Heart left ventricle (tissue), 16 donors: ENCODE measurements around the gene PCDHGA1. TPM values are rescaled to one million over a fixed set of nuclear protein-coding genes. Genes with fewer than 3 reads are reported as not detected.

Source experiments
- ATAC-seq, 4 donors: fragments of 200-7000 bp; cut with Tn5 transposase; one replicate each; pipeline ENCODE4 v1.9.1; 2020 to 2022; ENCODE audit warnings: moderate library complexity in 4 of 4, mild to moderate bottlenecking in 3 of 4, moderate number of reproducible peaks in 1 of 4
- DNase-seq, 5 donors: peaks; one replicate each; pipeline ENCODE4 v3.0.0-alpha.2; 2020
- H3K27ac ChIP-seq, 12 donors: fragments of 200-600 bp; sonication (generic) in 4 of 12; one replicate each; pipeline versions ENCODE4 v1.5.0 to v1.8.0; 2016 to 2022; ENCODE audit warnings: mild to moderate bottlenecking in 2 of 12
- H3K27me3 ChIP-seq, 9 donors: fragments of 200-600 bp; sonication (generic) in 2 of 9; one replicate each; pipeline versions ENCODE4 v1.5.1 to v1.8.0; 2016 to 2022; ENCODE audit warnings: mild to moderate bottlenecking in 3 of 9
- H3K36me3 ChIP-seq, 9 donors: fragments of 200-600 bp; sonication (generic) in 2 of 9; one replicate each; pipeline versions ENCODE4 v1.5.0 to v1.8.0; 2018 to 2022; ENCODE audit warnings: mild to moderate bottlenecking in 2 of 9
- H3K4me1 ChIP-seq, 12 donors: fragments of 200-600 bp; sonication (generic) in 4 of 12; one replicate each; pipeline versions ENCODE4 v1.5.0 to v1.8.0; 2016 to 2022; ENCODE audit warnings: mild to moderate bottlenecking in 3 of 12
- H3K4me3 ChIP-seq, 12 donors: fragments of 200-600 bp; sonication (generic) in 4 of 12; one replicate each; pipeline versions ENCODE4 v1.5.0 to v1.8.0; 2017 to 2022; ENCODE audit warnings: mild to moderate bottlenecking in 9 of 12, moderate library complexity in 4 of 12
- H3K9me3 ChIP-seq, 12 donors: fragments of 200-600 bp; sonication (generic) in 4 of 12; one replicate each; pipeline versions ENCODE4 v1.5.0 to v1.8.0; 2016 to 2022; ENCODE audit warnings: mild to moderate bottlenecking in 1 of 12
- CTCF ChIP-seq, 12 donors: fragments of 200-600 bp; sonication (generic) in 4 of 12; IDR thresholded peaks; one replicate each; pipeline versions ENCODE4 v1.5.0 to v1.8.0; 2018 to 2022; ENCODE audit warnings: antibody characterized with exemption in 12 of 12, mild to moderate bottlenecking in 5 of 12
- POLR2A ChIP-seq, 2 donors: fragments of 450-650 bp; IDR thresholded peaks; one replicate each; pipeline ENCODE4 v1.6.1; 2017; ENCODE audit warnings: antibody characterized with exemption in 2 of 2, mild to moderate bottlenecking in 2 of 2, moderate library complexity in 2 of 2
- WGBS, 4 donors: extraction: QIAGEN DNeasy Blood & Tissue Kit in 2 of 4; methylation state at CpG; one replicate each; pipeline versions ENCODE4 v1.1.5 to v1.1.7; 2013 to 2018; 5-methylcytosine and 5-hydroxymethylcytosine counted together
- intact Hi-C, 10 donors: fragments of 100-400 bp; cut with DNase I; formaldehyde crosslinking; loops; one replicate each; pipeline versions ENCODE4 v1.11.1 to v1.14.2; 2022
- polyA plus RNA-seq, 2 donors: library from polyadenylated mRNA; stranded (reverse); fragments of 200-250 nt; gene quantifications; one replicate each; pipeline ENCODE4 v1.2.3, GENCODE V29; 2013
- total RNA-seq, 9 donors: library from RNA; depleted of rRNA in 2 of 9; stranded (reverse); fragments of >200 nt in 2 of 9; fragmentation: NEBNext Ultra II Directional in 3 of 9; extraction: Animal tissue kit (Norgen Biotek cat#: 25700) in 3 of 9; gene quantifications; one replicate each; pipeline versions ENCODE4 v1.1.0 to v1.2.4, GENCODE V29; 2016 to 2023
- donor health status: ischemic (EF 13 %, LVEDD 7.1; RV severe dilation, severe dysfunction).
- donor health status: healthy with polysubstance abuse.
- donor health status: DM: no; HTN: yes; CAD: no.
- donor health status: DM: no; HTN: no; CAD: no.
- donor health status: ischemic (EF 25% LVEDD 6.9; RV normal size, moderate dysfunction).
- donor health status: ischemic (EF 25% LVEDD 5.7; RV mildly dilated, moderate dysfunction).
- donor health status: healthy.
- donor health status: DM: yes; HTN: yes; CAD: no.
- donor health status: ischemic (EF 35%, LVEDD 5.7; RV mildly dilated, moderate dysfunction).
- donor health status: nonischemic (EF 11% LVEDD 7.7; RV severe dilation, severe dysfunction).
- donor health status: DM: yes; HTN: yes; CAD: no.
- donor health status: PGD.
- donor health status: ischemic (EF 29% LVEDD 5.4; RV normal size, mild dysfunction).
- donor health status: nonischemic (EF 23%, LVEDD 6.1; RV moderate dilation, normal function).

Gene PCDHGA1
- total and polyA plus RNA-seq, 11 donors = 1.3 to 4.9 (median 3.1) TPM

GRCh38 chr5:141510850-141511601 is 180.7 kb downstream of the PCDHGA1 start:
- H3K27me3 ChIP-seq = no peaks in the 10 kb centered on the region
- H3K36me3 ChIP-seq = peaks cover 0 to 43% (median 37%) of the 10 kb centered on the region in 9 donors
- 92 to 96% (median 96%) methylated on average over 14 of the region's 14 CpGs for WGBS, 4 donors
- H3K27ac ChIP-seq = peak overlapping the region in 2 of 12 donors; percentile 85 to 94
- no peak overlapping the region for H3K4me3 ChIP-seq
- peaks cover 18 to 83% (median 67%) of the 10 kb centered on the region in 12 donors for H3K4me1 ChIP-seq
- intact Hi-C loops = loop anchor here in 6 of 10 donors (5.0 kb wide), 3 partner anchors 34 to 89 kb away; partner anchors contain the start of genes PCDHGC3 (in 5 of the 6) and PCDHGA11 (in 1 of the 6)
- no peak for DNase-seq
- TF ChIP-seq CTCF (IDR thresholded peaks at IDR 0.05) = no peak
- no peak for TF ChIP-seq POLR2A (IDR thresholded peaks at IDR 0.05)
- no peaks in the 10 kb centered on the region for H3K9me3 ChIP-seq
- ATAC-seq = no peak

GRCh38 chr5:141511771-141512325 is 181.5 kb downstream of the PCDHGA1 start:
- DNase-seq (no peak), ATAC-seq (no peak)
- peaks cover 0 to 44% (median 38%) of the 10 kb centered on the region in 9 donors for H3K36me3 ChIP-seq
- peak overlapping the region in 2 of 12 donors; percentile 54 to 66 for H3K4me3 ChIP-seq
- H3K27me3 ChIP-seq = no peaks in the 10 kb centered on the region
- TF ChIP-seq POLR2A (IDR thresholded peaks at IDR 0.05) = no peak
- no peak for TF ChIP-seq CTCF (IDR thresholded peaks at IDR 0.05)
- WGBS, 4 donors = 71 to 74% (median 73%) methylated on average over 4 of the region's 4 CpGs
- intact Hi-C loops = loop anchor here in 6 of 10 donors (5.0 kb wide), 3 partner anchors 35 to 90 kb away; partner anchors contain the start of genes PCDHGC3 (in 5 of the 6) and PCDHGA11 (in 1 of the 6)
- peak overlapping the region in 11 of 12 donors; percentile 79 to 96 (median 91) for H3K27ac ChIP-seq
- no peaks in the 10 kb centered on the region for H3K9me3 ChIP-seq
- peaks cover 16 to 85% (median 70%) of the 10 kb centered on the region in 12 donors for H3K4me1 ChIP-seq

GRCh38 chr5:141512390-141512910 is 182.1 kb downstream of the PCDHGA1 start:
- Histone ChIP-seq H3K27ac (peak overlapping the region in 11 of 12 donors; percentile 79 to 96 (median 91)), H3K36me3 (peaks cover 0 to 50% (median 38%) of the 10 kb centered on the region in 9 donors), H3K4me1 (peaks cover 14 to 85% (median 69%) of the 10 kb centered on the region in 12 donors), H3K27me3 (no peaks in the 10 kb centered on the region), H3K4me3 (peak overlapping the region; percentile 33 to 67 (median 60)), H3K9me3 (no peaks in the 10 kb centered on the region)
- intact Hi-C loops = loop anchor here in 6 of 10 donors (5.0 kb wide), 3 partner anchors 35 to 90 kb away; partner anchors contain the start of genes PCDHGC3 (in 5 of the 6) and PCDHGA11 (in 1 of the 6)
- WGBS, 4 donors = 10 to 36% (median 27%) methylated on average over 26 to 28 of the region's 28 CpGs
- TF ChIP-seq POLR2A (IDR thresholded peaks at IDR 0.05) = no peak
- TF ChIP-seq CTCF (IDR thresholded peaks at IDR 0.05) = peak; percentile 72 to 91 (median 85)
- ATAC-seq = peak; percentile 4 to 25 (median 10)
- DNase-seq = peak; percentile 78 to 89 (median 83)
